Stimulated activated naive CD8-positive, alpha-beta T cell treated with anti-CD3 and anti-CD28 coated beads, Interleukin-15, amount 100 ng/mL, for 72 hours (primary cell): ENCODE results near the gene SH3GL3.
A peak's percentile ranks its signal among the peaks of the same experiment; 100 is the strongest.

ENCODE experiments used
- ATAC-seq: fragments of 150-1000 bp; cut with Tn5 transposase; 2 replicates; pipeline ENCODE4 v1.10.0; 2021; ENCODE audit warnings: mild to moderate bottlenecking, moderate library complexity
- DNase-seq, 2 donors: peaks; one replicate each; pipeline ENCODE4 v3.0.0; 2021 to 2022
- H3K27ac Mint-ChIP-seq, 2 donors: one replicate each; pipeline ENCODE4 v1.8.0; 2022; ENCODE audit warnings: mild to moderate bottlenecking in 2 of 2, mixed read lengths in 2 of 2, moderate library complexity in 2 of 2
- H3K27me3 Mint-ChIP-seq: one replicate; pipeline ENCODE4 v1.8.0; 2022; ENCODE audit warnings: mixed read lengths
- H3K4me1 Mint-ChIP-seq: one replicate; pipeline ENCODE4 v1.8.0; 2022; ENCODE audit warnings: mild to moderate bottlenecking, mixed read lengths
- H3K4me3 Mint-ChIP-seq, 2 donors: one replicate each; pipeline ENCODE4 v1.8.0; 2022; ENCODE audit warnings: mild to moderate bottlenecking in 2 of 2, mixed read lengths in 2 of 2, moderate library complexity in 1 of 2
- H3K9me3 Mint-ChIP-seq, 2 donors: one replicate each; pipeline ENCODE4 v1.8.0; 2022; ENCODE audit warnings: mixed read lengths in 2 of 2

SH3GL3 gene

GRCh38 chr15:83477808-83478537 lies 30.8 kb downstream of the SH3GL3 start:
- no peak overlapping the region for H3K27ac Mint-ChIP-seq
- DNase-seq (no peak), ATAC-seq (no peak)
- H3K4me3 Mint-ChIP-seq = no peak overlapping the region
- H3K9me3 Mint-ChIP-seq = no peaks in the 10 kb centered on the region
- no peaks in the 10 kb centered on the region for H3K4me1 Mint-ChIP-seq
- peaks cover 12% of the 10 kb centered on the region for H3K27me3 Mint-ChIP-seq

- H3K4me3 Mint-ChIP-seq = no peak overlapping the region
- DNase-seq (no peak), ATAC-seq (no peak)
- H3K4me1 Mint-ChIP-seq = no peaks in the 10 kb centered on the region
- no peaks in the 10 kb centered on the region for H3K27me3 Mint-ChIP-seq
- H3K27ac Mint-ChIP-seq = no peak overlapping the region
- H3K9me3 Mint-ChIP-seq = peaks cover 0 to 23% of the 10 kb centered on the region in 2 donors
These were observed 36.5 kb downstream of the SH3GL3 start for GRCh38 chr15:83483612-83484011.

GRCh38 chr15:83484636-83485035 lies 37.5 kb downstream of the SH3GL3 start:
- Mint-ChIP-seq H3K4me1 (no peaks in the 10 kb centered on the region), H3K4me3 (no peak overlapping the region), H3K27me3 (no peaks in the 10 kb centered on the region), H3K9me3 (peaks cover 0 to 23% of the 10 kb centered on the region in 2 donors), H3K27ac (no peak overlapping the region)
- ATAC-seq (no peak), DNase-seq (no peak)

- H3K4me3 Mint-ChIP-seq = no peak overlapping the region
- H3K4me1 Mint-ChIP-seq = no peaks in the 10 kb centered on the region
- no peak for DNase-seq
- ATAC-seq = no peak
- H3K27me3 Mint-ChIP-seq = no peaks in the 10 kb centered on the region
- H3K9me3 Mint-ChIP-seq = peaks cover 0 to 23% of the 10 kb centered on the region in 2 donors
- H3K27ac Mint-ChIP-seq = no peak overlapping the region
These were observed 39.2 kb downstream of the SH3GL3 start for GRCh38 chr15:83486363-83486762.

- Mint-ChIP-seq H3K4me1 (no peaks in the 10 kb centered on the region), H3K27me3 (no peaks in the 10 kb centered on the region), H3K4me3 (no peak overlapping the region), H3K9me3 (peaks cover 0 to 23% of the 10 kb centered on the region in 2 donors), H3K27ac (no peak overlapping the region)
- ATAC-seq (no peak), DNase-seq (no peak)
These were observed 40.4 kb downstream of the SH3GL3 start for GRCh38 chr15:83487519-83487918.

- H3K27me3 Mint-ChIP-seq = no peaks in the 10 kb centered on the region
- H3K4me1 Mint-ChIP-seq = no peaks in the 10 kb centered on the region
- H3K9me3 Mint-ChIP-seq = peaks cover 0 to 14% of the 10 kb centered on the region in 2 donors
- H3K27ac Mint-ChIP-seq = no peak overlapping the region
- no peak overlapping the region for H3K4me3 Mint-ChIP-seq
- DNase-seq (no peak), ATAC-seq (no peak)
These were observed 42.5 kb downstream of the SH3GL3 start for GRCh38 chr15:83489690-83490089.

DNA sequence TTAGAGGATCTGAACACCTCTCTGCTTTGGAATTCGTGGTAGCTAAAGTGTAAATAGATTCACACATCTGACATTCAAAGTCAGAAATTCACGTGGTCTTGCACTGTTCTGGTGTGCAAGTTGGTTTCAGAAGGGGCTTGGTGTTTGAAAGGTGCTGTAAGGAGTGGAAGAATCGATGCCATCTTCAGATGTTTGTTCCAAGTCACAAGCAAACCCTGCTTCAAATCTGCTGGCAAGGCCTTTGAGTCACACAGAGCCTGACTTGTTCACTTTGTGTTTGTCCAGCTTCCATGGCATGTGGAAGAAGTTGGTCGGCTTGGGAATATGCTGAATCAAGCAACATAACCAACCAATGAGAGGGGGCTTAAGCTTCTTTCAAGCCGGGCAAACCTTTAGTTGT lies 44.3 kb downstream of the SH3GL3 start:
- H3K9me3 Mint-ChIP-seq = peaks cover 0 to 11% of the 10 kb centered on the region in 2 donors
- H3K4me1 Mint-ChIP-seq = no peaks in the 10 kb centered on the region
- no peak overlapping the region for H3K4me3 Mint-ChIP-seq
- no peak for DNase-seq
- no peaks in the 10 kb centered on the region for H3K27me3 Mint-ChIP-seq
- no peak for ATAC-seq
- H3K27ac Mint-ChIP-seq = no peak overlapping the region

- no peak overlapping the region for H3K4me3 Mint-ChIP-seq
- DNase-seq (no peak), ATAC-seq (no peak)
- H3K4me1 Mint-ChIP-seq = no peaks in the 10 kb centered on the region
- H3K27me3 Mint-ChIP-seq = no peaks in the 10 kb centered on the region
- H3K27ac Mint-ChIP-seq = no peak overlapping the region
- H3K9me3 Mint-ChIP-seq = peaks cover 6 to 20% of the 10 kb centered on the region in 2 donors
These were observed 49.6 kb downstream of the SH3GL3 start for GRCh38 chr15:83496766-83497165.

DNA sequence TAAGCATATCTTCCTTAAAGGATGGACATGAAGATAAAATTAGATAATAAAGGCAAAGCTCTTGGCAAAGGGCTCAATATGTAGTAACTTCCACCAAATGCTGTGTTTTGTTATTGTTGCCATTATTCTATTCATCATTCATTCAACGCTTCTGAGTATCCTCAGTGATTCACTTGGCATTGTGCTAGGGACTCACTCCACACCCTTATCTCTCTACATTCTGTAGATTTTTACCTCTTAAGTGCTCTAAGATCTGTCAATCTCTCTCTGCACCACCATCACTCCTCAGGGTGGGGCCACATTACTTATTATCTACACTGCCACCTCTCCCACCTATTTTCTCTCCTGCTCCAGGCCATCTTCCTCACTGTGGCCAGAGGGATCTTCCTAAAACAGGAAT lies 51.2 kb downstream of the SH3GL3 start:
- H3K4me1 Mint-ChIP-seq = no peaks in the 10 kb centered on the region
- no peak for ATAC-seq
- no peaks in the 10 kb centered on the region for H3K27me3 Mint-ChIP-seq
- H3K27ac Mint-ChIP-seq = no peak overlapping the region
- DNase-seq = no peak
- H3K9me3 Mint-ChIP-seq = peaks cover 6 to 20% of the 10 kb centered on the region in 2 donors
- H3K4me3 Mint-ChIP-seq = no peak overlapping the region

DNA sequence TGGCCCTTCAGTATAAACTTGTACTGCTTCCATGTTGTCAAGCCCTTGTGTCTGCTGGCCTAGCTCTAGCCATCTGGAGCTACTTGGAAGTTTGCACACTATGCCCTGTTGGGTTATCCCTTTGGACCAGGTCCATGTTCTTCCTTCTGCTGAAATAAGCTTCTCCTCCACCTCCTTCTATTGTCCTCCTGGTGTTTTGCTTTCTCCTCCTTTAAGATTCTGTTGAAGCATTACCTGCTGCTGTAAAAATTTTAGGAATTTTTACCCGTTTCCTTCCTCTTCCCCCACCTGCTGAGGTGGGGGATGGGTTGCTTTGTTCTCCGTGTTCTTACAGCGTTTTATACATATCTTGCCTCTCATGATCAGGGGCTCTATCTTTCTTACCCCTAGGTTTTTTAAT lies 51.7 kb downstream of the SH3GL3 start:
- DNase-seq (no peak), ATAC-seq (no peak)
- Mint-ChIP-seq H3K4me1 (no peaks in the 10 kb centered on the region), H3K27me3 (no peaks in the 10 kb centered on the region), H3K9me3 (peaks cover 6 to 20% of the 10 kb centered on the region in 2 donors), H3K27ac (no peak overlapping the region), H3K4me3 (no peak overlapping the region)

DNA sequence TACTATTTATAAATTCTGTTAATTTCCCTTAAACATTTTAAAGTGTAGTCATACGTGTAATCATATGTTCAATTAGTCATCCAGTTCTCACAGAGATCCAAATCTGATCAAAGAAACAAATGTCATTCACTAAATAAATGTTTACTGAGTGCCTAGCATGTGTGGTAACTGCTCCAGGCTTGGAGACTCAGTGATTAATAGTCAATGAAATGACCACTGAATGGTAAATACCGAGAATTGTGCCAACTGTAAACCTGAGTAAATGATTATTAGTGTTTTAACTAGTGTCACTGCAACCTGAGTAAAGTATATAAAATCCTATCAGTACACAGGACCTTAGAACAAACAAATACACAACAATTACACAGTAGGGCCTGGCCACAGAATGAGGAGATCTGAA lies 52.3 kb downstream of the SH3GL3 start:
- no peak overlapping the region for H3K4me3 Mint-ChIP-seq
- H3K9me3 Mint-ChIP-seq = peaks cover 6 to 20% of the 10 kb centered on the region in 2 donors
- ATAC-seq (no peak), DNase-seq (no peak)
- H3K27me3 Mint-ChIP-seq = no peaks in the 10 kb centered on the region
- no peak overlapping the region for H3K27ac Mint-ChIP-seq
- H3K4me1 Mint-ChIP-seq = no peaks in the 10 kb centered on the region

DNA sequence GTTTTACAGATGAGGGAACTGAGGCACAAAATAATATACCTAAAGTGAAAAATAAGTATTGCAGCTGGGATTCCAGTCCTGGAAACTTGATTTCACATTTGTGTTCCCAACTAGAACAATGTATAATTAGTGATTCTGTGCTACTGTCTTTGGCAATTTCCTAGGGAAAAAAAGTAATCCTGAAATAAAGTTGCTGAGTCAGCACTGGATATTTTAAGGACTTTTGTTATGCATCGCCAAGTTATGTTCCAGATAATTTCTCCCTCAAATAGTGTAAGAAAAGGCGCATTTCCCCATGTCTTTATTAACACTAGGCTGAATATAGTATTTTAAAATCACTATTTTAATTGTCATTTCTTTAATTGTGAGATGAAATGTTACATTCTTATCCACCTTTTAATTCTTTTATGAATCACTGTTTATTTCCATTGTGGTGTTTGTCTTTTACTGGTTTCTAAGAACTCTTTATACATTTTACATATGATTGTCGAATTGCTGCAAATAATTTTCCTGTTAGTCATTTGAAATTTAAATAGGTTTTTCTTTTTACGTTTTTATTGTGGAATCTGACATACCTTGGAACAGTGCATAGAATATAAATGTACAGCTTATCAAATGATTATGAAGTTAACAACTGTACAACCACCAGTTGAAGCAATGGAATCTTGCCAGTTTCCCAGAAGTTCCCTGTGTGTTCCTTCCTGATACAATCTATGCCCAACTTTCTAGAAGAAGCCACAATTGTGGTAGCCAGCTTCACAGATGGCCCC lies 56.6 kb downstream of the SH3GL3 start:
- Mint-ChIP-seq H3K9me3 (peaks cover 0 to 1% of the 10 kb centered on the region in 2 donors), H3K27ac (no peak overlapping the region), H3K27me3 (no peaks in the 10 kb centered on the region), H3K4me3 (no peak overlapping the region), H3K4me1 (no peaks in the 10 kb centered on the region)
- ATAC-seq (no peak), DNase-seq (no peak)

DNA sequence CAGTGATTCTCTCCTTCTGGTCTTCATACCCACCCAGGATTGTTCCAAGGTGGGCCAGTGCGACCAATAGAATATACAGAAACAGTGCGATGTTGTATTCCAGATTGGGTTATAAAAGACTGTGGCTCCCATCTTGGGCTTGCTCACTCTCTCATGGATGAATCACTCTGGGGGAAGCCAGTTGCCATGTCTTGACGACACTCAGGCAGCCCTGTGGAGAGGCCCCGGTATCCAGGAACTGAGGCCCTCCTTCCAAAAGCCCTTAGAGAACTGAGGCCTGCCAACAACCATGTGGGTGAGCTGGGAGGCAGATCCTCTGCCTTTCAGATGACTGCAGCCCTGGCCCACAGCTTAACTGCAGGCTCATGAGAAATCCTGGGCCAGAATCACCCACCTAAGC lies 57.2 kb downstream of the SH3GL3 start:
- Mint-ChIP-seq H3K4me3 (no peak overlapping the region), H3K9me3 (no peaks in the 10 kb centered on the region), H3K27ac (peak overlapping the region in 1 of 2 donors; percentile 71), H3K27me3 (no peaks in the 10 kb centered on the region), H3K4me1 (no peaks in the 10 kb centered on the region)
- DNase-seq (no peak), ATAC-seq (no peak)

DNA sequence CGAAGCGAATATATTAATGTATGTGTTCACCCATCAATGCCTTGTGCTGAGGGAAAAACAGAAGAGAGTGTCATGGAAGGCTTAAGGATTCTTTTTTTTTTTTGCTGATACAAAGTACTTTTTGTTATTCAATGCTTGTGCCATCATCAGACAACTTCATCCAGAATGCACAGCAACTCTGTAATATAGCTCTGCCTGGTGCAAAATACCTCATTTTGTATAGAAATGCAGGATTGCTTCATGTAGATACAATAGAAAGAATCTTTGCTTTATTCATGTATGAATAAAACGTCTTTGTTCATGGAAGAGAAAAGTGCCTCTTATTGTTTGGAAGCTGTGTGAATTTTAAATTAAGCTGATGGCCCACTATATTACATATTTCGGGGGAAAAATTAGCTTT lies 62.9 kb downstream of the SH3GL3 start:
- Mint-ChIP-seq H3K4me1 (no peaks in the 10 kb centered on the region), H3K27me3 (peaks cover 7% of the 10 kb centered on the region), H3K4me3 (no peak overlapping the region), H3K27ac (no peak overlapping the region), H3K9me3 (no peaks in the 10 kb centered on the region)
- ATAC-seq = no peak
- DNase-seq = no peak

DNA sequence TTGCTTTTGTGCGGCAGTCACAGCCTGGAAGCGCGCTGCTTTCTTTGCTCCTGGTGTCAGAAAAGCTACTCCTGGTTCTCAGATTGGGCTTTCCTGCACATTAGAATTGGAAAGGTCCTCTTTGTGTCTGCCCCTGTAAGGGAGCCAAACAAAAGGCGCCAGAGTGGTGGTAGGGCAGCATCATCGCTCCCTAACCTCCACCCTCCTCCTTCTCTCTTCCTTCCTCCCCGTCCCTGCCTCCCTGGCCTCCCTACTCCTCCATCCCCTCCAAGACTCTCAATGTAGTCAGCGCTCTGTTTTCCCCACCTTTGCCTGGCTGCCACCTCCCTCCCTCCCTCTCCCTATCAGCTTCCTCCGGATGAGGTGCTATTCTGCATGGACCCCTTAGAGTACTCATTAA lies 65.3 kb downstream of the SH3GL3 start:
- no peak overlapping the region for H3K4me3 Mint-ChIP-seq
- ATAC-seq (no peak), DNase-seq (no peak)
- no peak overlapping the region for H3K27ac Mint-ChIP-seq
- no peaks in the 10 kb centered on the region for H3K4me1 Mint-ChIP-seq
- peaks cover 7% of the 10 kb centered on the region for H3K27me3 Mint-ChIP-seq
- no peaks in the 10 kb centered on the region for H3K9me3 Mint-ChIP-seq

- Mint-ChIP-seq H3K9me3 (peaks cover 0 to 7% of the 10 kb centered on the region in 2 donors), H3K4me3 (no peak overlapping the region), H3K27ac (no peak overlapping the region), H3K4me1 (no peaks in the 10 kb centered on the region), H3K27me3 (peaks cover 7% of the 10 kb centered on the region)
- ATAC-seq (no peak), DNase-seq (no peak)
These were observed 67.4 kb downstream of the SH3GL3 start for GRCh38 chr15:83514584-83514983.
